ENCODE results near the gene COL11A2.

Gene COL11A2

GRCh38 chr6:33206027-33206863, 14.0 kb upstream of the COL11A2 start:
- DNase-seq = no peak

GRCh38 chr6:33205191-33206026, 13.1 kb upstream of the COL11A2 start:
- peak in 1 of 3 experiments; percentile 44 for DNase-seq

- peak; percentile 86 to 94 (median 92) for DNase-seq
These were observed 12.3 kb upstream of the COL11A2 start, which contains the start of gene HSD17B8 for GRCh38 chr6:33204415-33205190. HSD17B8 (plus strand) TSS chr6:33204655; CDS start chr6:33204669, 14 bp downstream.

GRCh38 chr6:33204165-33204414, 11.8 kb upstream of the COL11A2 start:
- DNase-seq = no peak

GRCh38 chr6:33203443-33204164, 11.3 kb upstream of the COL11A2 start:
- DNase-seq = no peak

GRCh38 chr6:33202799-33203198, 10.5 kb upstream of the COL11A2 start:
- DNase-seq = no peak

GRCh38 chr6:33201935-33202334, 9.7 kb upstream of the COL11A2 start:
- DNase-seq = no peak

- no peak for DNase-seq
These were observed 8.9 kb upstream of the COL11A2 start for GRCh38 chr6:33201147-33201545.

- peak; percentile 98 to 99 (median 99) for DNase-seq
These were observed 8.2 kb upstream of the COL11A2 start, which contains the start of the genes RXRB and SLC39A7 for GRCh38 chr6:33200219-33201146. RXRB (minus strand) TSS chr6:33200665; CDS start chr6:33200476, 189 bp downstream. SLC39A7 (plus strand) TSS chr6:33200867; CDS start chr6:33201246, 379 bp downstream.

- peak; percentile 65 to 87 (median 86) for DNase-seq
These were observed 7.5 kb upstream of the COL11A2 start for GRCh38 chr6:33199687-33200218.

- no peak for DNase-seq
These were observed 6.7 kb upstream of the COL11A2 start for GRCh38 chr6:33198853-33199436.

- no peak for DNase-seq
These were observed 6.0 kb upstream of the COL11A2 start for GRCh38 chr6:33198159-33198852.

GRCh38 chr6:33197431-33198048, 5.3 kb upstream of the COL11A2 start:
- DNase-seq = peak; percentile 12 to 44 (median 16)

- DNase-seq = no peak
These were observed 3.3 kb upstream of the COL11A2 start for GRCh38 chr6:33195304-33196165.

GRCh38 chr6:33194431-33194979, 2.2 kb upstream of the COL11A2 start:
- no peak for DNase-seq

GRCh38 chr6:33193619-33194018, 1.4 kb upstream of the COL11A2 start:
- DNase-seq = no peak

- DNase-seq = peak in 2 of 3 experiments; percentile 52 to 55
These were observed 670 bp upstream of the COL11A2 start for GRCh38 chr6:33192671-33193602.

Measured in NCI-H1417 (cell line).